Upper lobe of left lung (tissue), 6 donors: ENCODE results near the gene HCFC1R1. TPM values are rescaled to one million over a fixed set of nuclear protein-coding genes. Genes with fewer than 3 reads are reported as not detected.
A peak's percentile ranks its signal among the peaks of the same experiment; 100 is the strongest.

ENCODE experiments used
- ATAC-seq, 2 donors: fragments of 200-7000 bp; cut with Tn5 transposase; one replicate each; pipeline ENCODE4 v1.9.1; 2022; ENCODE audit warnings: mild to moderate bottlenecking in 2 of 2, moderate library complexity in 2 of 2; ENCODE audit not compliant: low FRiP score in 2 of 2
- DNase-seq, 2 donors: peaks; one replicate each; pipeline ENCODE4 v3.0.0-alpha.2; 2019 to 2020
- H3K27ac ChIP-seq, 4 donors: fragments of 200-600 bp; sonication (generic); one replicate each; pipeline ENCODE4 v1.5.1; 2016 to 2019
- H3K27me3 ChIP-seq, 4 donors: fragments of 200-600 bp; sonication (generic); one replicate each; pipeline ENCODE4 v1.5.1; 2017 to 2019
- H3K36me3 ChIP-seq, 4 donors: fragments of 200-600 bp; sonication (generic); one replicate each; pipeline ENCODE4 v1.5.1; 2016 to 2019
- H3K4me1 ChIP-seq, 4 donors: fragments of 200-600 bp; sonication (generic); one replicate each; pipeline ENCODE4 v1.5.1; 2018 to 2019
- H3K4me3 ChIP-seq, 4 donors: fragments of 200-600 bp; sonication (generic); one replicate each; pipeline ENCODE4 v1.5.1; 2017 to 2019; ENCODE audit warnings: mild to moderate bottlenecking in 2 of 4, moderate library complexity in 1 of 4
- H3K9me3 ChIP-seq, 4 donors: fragments of 200-600 bp; sonication (generic); one replicate each; pipeline ENCODE4 v1.5.1; 2018 to 2019
- CTCF ChIP-seq, 6 experiments: fragments of 450-650 bp in 4 of 6; fragments of 200-600 bp in 2 of 6; sonication (generic) in 2 of 6; IDR thresholded peaks; one replicate each; pipeline ENCODE4 v1.5.1; 2016 to 2019; ENCODE audit warnings: antibody characterized with exemption in 6 of 6
- EP300 ChIP-seq, 4 donors: sonication (generic); formaldehyde crosslinking; IDR thresholded peaks; one replicate each; pipeline ENCODE4 v1.5.1; 2017; ENCODE audit warnings: antibody characterized with exemption in 4 of 4, control low read depth in 2 of 4
- POLR2A ChIP-seq, 4 donors: fragments of 450-650 bp; IDR thresholded peaks; one replicate each; pipeline ENCODE4 v1.5.1; 2016 to 2017; ENCODE audit warnings: antibody characterized with exemption in 4 of 4, mild to moderate bottlenecking in 2 of 4
- POLR2AphosphoS5 ChIP-seq, 2 donors: sonication (generic); formaldehyde crosslinking; IDR thresholded peaks; one replicate each; pipeline ENCODE4 v1.5.1; 2017; ENCODE audit warnings: antibody characterized with exemption in 2 of 2
- WGBS, 2 donors: methylation state at CpG; one replicate each; pipeline ENCODE4 v1.1.5; 2017 to 2018; 5-methylcytosine and 5-hydroxymethylcytosine counted together
- total RNA-seq, 6 donors: library from RNA; depleted of rRNA in 4 of 6; stranded (reverse); fragments of >200 nt in 4 of 6; gene quantifications; one replicate each; pipeline versions ENCODE4 v1.1.0 to v1.2.1, GENCODE V29; 2016 to 2021
- donor health status: DM: no; HTN: no; CAD: no; lungs with moderate emphysema.
- donor health status: DM: no; HTN: yes; CAD: no; lungs with severe emphysema.

Gene HCFC1R1
- total RNA-seq, 6 donors from 2014 or later = 28.3 to 85.1 (median 42.2) TPM

GRCh38 chr16:3019594-3020246 lies 4.0 kb downstream of the HCFC1R1 start:
- ATAC-seq (no peak), DNase-seq (no peak)
- Histone ChIP-seq H3K27ac (peak overlapping the region in 3 of 4 donors; percentile 97), H3K9me3 (no peaks in the 10 kb centered on the region), H3K4me1 (peaks cover 40 to 62% (median 51%) of the 10 kb centered on the region in 4 donors), H3K4me3 (peak overlapping the region in 3 of 4 donors; percentile 62 to 76 (median 69)), H3K36me3 (peaks cover 0 to 5% (median 0%) of the 10 kb centered on the region in 4 donors), H3K27me3 (peaks cover 0 to 10% (median 3%) of the 10 kb centered on the region in 4 donors)
- WGBS, 2 donors = 33 to 58% methylated on average over 20 to 40 of the region's 40 CpGs
- no peak for TF ChIP-seq POLR2AphosphoS5 (IDR thresholded peaks at IDR 0.05)
- no peak for TF ChIP-seq POLR2A (IDR thresholded peaks at IDR 0.05)
- TF ChIP-seq CTCF (IDR thresholded peaks at IDR 0.05) = no peak
- no peak for TF ChIP-seq EP300 (IDR thresholded peaks at IDR 0.05)

GRCh38 chr16:3017794-3018506 lies 5.8 kb downstream of the HCFC1R1 start, which contains the start of gene CLDN6:
Gene CLDN6 (minus strand): TSS chr16:3018183. CDS start chr16:3016021, 2,162 bp downstream.
- WGBS, 2 donors = 19 to 20% methylated on average over 13 to 15 of the region's 52 CpGs
- Histone ChIP-seq H3K9me3 (no peaks in the 10 kb centered on the region), H3K4me1 (peaks cover 32 to 49% (median 40%) of the 10 kb centered on the region in 4 donors), H3K27ac (no peak within 1 kb of the TSS), H3K27me3 (peaks cover 0 to 10% (median 3%) of the 10 kb centered on the region in 4 donors), H3K4me3 (no peak within 1 kb of the TSS), H3K36me3 (peaks cover 0 to 5% (median 0%) of the 10 kb centered on the region in 4 donors)
- DNase-seq (no peak), ATAC-seq (no peak)
- no peak for TF ChIP-seq POLR2AphosphoS5 (IDR thresholded peaks at IDR 0.05)
- peak in 1 of 6 experiments; percentile 40 for TF ChIP-seq CTCF (IDR thresholded peaks at IDR 0.05)
- TF ChIP-seq POLR2A (IDR thresholded peaks at IDR 0.05) = no peak
- no peak for TF ChIP-seq EP300 (IDR thresholded peaks at IDR 0.05)

GRCh38 chr16:3017344-3017743 lies 6.4 kb downstream of the HCFC1R1 start:
- H3K27me3 ChIP-seq = peaks cover 0 to 10% (median 3%) of the 10 kb centered on the region in 4 donors
- 61 to 86% methylated on average over 6 to 13 of the region's 20 CpGs for WGBS, 2 donors

GRCh38 chr16:3015865-3016521 lies 7.7 kb downstream of the HCFC1R1 start:
- H3K36me3 ChIP-seq = no peaks in the 10 kb centered on the region
- peaks cover 0 to 10% (median 3%) of the 10 kb centered on the region in 4 donors for H3K27me3 ChIP-seq
- H3K9me3 ChIP-seq = no peaks in the 10 kb centered on the region
- ATAC-seq (no peak), DNase-seq (no peak)
- 68 to 88% methylated on average over 7 to 10 of the region's 13 CpGs for WGBS, 2 donors
- no peak overlapping the region for H3K27ac ChIP-seq
- peaks cover 16 to 35% (median 27%) of the 10 kb centered on the region in 4 donors for H3K4me1 ChIP-seq
- no peak for TF ChIP-seq POLR2AphosphoS5 (IDR thresholded peaks at IDR 0.05)
- no peak for TF ChIP-seq CTCF (IDR thresholded peaks at IDR 0.05)
- TF ChIP-seq EP300 (IDR thresholded peaks at IDR 0.05) = no peak
- no peak for TF ChIP-seq POLR2A (IDR thresholded peaks at IDR 0.05)
- H3K4me3 ChIP-seq = no peak overlapping the region

More at GRCh38 chr16:3017344-3017743, 6.4 kb downstream of the HCFC1R1 start:
- TF ChIP-seq CTCF (IDR thresholded peaks at IDR 0.05) = no peak
- TF ChIP-seq POLR2A (IDR thresholded peaks at IDR 0.05) = no peak
- TF ChIP-seq EP300 (IDR thresholded peaks at IDR 0.05) = no peak
- no peak for TF ChIP-seq POLR2AphosphoS5 (IDR thresholded peaks at IDR 0.05)
- Histone ChIP-seq H3K36me3 (peaks cover 0 to 5% (median 0%) of the 10 kb centered on the region in 4 donors), H3K4me3 (no peak overlapping the region), H3K9me3 (no peaks in the 10 kb centered on the region), H3K4me1 (peaks cover 26 to 43% (median 36%) of the 10 kb centered on the region in 4 donors), H3K27ac (no peak overlapping the region)
- no peak for ATAC-seq
- DNase-seq = no peak
